Stimulated activated effector memory CD8-positive, alpha-beta T cell treated with anti-CD3 and anti-CD28 coated beads, Interleukin-12 subunit alpha, Interleukin-12 subunit beta, amount 100 ng/mL, for 72 hours (primary cell): ENCODE measurements around the gene SEPTIN10.

Source experiments
- ATAC-seq: fragments of 150-1000 bp; cut with Tn5 transposase; 2 replicates; pipeline ENCODE4 v1.10.0; 2021
- DNase-seq, 2 donors: peaks; one replicate each; pipeline ENCODE4 v3.0.0; 2021 to 2022; ENCODE audit warnings: low spot score in 2 of 2
- H3K27ac Mint-ChIP-seq: one replicate; pipeline ENCODE4 v1.8.0; 2022; ENCODE audit warnings: mild to moderate bottlenecking, mixed read lengths
- H3K36me3 Mint-ChIP-seq: one replicate; pipeline ENCODE4 v1.8.0; 2022; ENCODE audit warnings: mild to moderate bottlenecking, mixed read lengths
- H3K4me1 Mint-ChIP-seq: one replicate; pipeline ENCODE4 v1.8.0; 2022; ENCODE audit warnings: mixed read lengths
- H3K4me3 Mint-ChIP-seq: one replicate; pipeline ENCODE4 v1.8.0; 2022; ENCODE audit warnings: mild to moderate bottlenecking, mixed read lengths
- H3K9me3 Mint-ChIP-seq: one replicate; pipeline ENCODE4 v1.8.0; 2022; ENCODE audit warnings: mixed read lengths

SEPTIN10 gene

GRCh38 chr2:109513230-109513629, 100.5 kb downstream of the SEPTIN10 start:
- no peaks in the 10 kb centered on the region for H3K9me3 Mint-ChIP-seq
- DNase-seq (no peak), ATAC-seq (no peak)
- peaks cover 5% of the 10 kb centered on the region for H3K36me3 Mint-ChIP-seq
- H3K27ac Mint-ChIP-seq, result no peak overlapping the region
- H3K4me3 Mint-ChIP-seq, result no peak overlapping the region
- H3K4me1 Mint-ChIP-seq, result peaks cover 27% of the 10 kb centered on the region

GRCh38 chr2:109512076-109512475, 101.7 kb downstream of the SEPTIN10 start:
- Mint-ChIP-seq H3K9me3 (no peaks in the 10 kb centered on the region), H3K27ac (no peak overlapping the region), H3K4me1 (peaks cover 27% of the 10 kb centered on the region), H3K4me3 (no peak overlapping the region), H3K36me3 (peaks cover 5% of the 10 kb centered on the region)
- ATAC-seq (no peak), DNase-seq (no peak)

DNA sequence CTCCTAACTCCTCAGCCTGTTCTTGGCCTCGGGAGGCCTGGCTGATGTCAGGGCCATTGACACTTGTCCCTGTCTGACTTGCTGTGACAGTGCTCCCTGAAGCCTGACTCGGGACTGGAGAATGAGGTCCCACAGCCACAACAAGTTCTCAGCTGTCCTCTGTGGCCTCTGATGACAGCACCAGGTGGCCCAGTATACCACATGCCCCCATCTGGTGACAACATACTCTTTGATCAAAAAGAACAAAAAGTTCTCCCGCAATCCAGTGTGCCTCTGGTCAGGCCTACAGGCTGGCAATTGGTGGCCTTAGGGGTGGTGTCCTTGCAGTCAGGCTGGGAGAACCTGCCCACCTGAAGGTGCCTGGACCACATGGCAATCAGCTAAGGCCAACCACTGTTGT, 102.6 kb downstream of the SEPTIN10 start:
- H3K4me1 Mint-ChIP-seq, result peaks cover 27% of the 10 kb centered on the region
- peaks cover 5% of the 10 kb centered on the region for H3K36me3 Mint-ChIP-seq
- no peak for ATAC-seq
- no peak overlapping the region for H3K27ac Mint-ChIP-seq
- no peaks in the 10 kb centered on the region for H3K9me3 Mint-ChIP-seq
- DNase-seq, result no peak
- no peak overlapping the region for H3K4me3 Mint-ChIP-seq

- Mint-ChIP-seq H3K4me3 (no peak overlapping the region), H3K36me3 (peaks cover 5% of the 10 kb centered on the region), H3K27ac (no peak overlapping the region), H3K9me3 (no peaks in the 10 kb centered on the region), H3K4me1 (peaks cover 25% of the 10 kb centered on the region)
- ATAC-seq (no peak), DNase-seq (peak; percentile 60 to 88)
Observed at GRCh38 chr2:109510136-109511028, 103.4 kb downstream of the SEPTIN10 start.

GRCh38 chr2:109508556-109508955, 105.2 kb downstream of the SEPTIN10 start:
- no peak overlapping the region for H3K27ac Mint-ChIP-seq
- ATAC-seq (no peak), DNase-seq (no peak)
- no peaks in the 10 kb centered on the region for H3K9me3 Mint-ChIP-seq
- H3K4me1 Mint-ChIP-seq, result peaks cover 7% of the 10 kb centered on the region
- H3K4me3 Mint-ChIP-seq, result no peak overlapping the region
- peaks cover under 1% of the 10 kb centered on the region for H3K36me3 Mint-ChIP-seq

DNA sequence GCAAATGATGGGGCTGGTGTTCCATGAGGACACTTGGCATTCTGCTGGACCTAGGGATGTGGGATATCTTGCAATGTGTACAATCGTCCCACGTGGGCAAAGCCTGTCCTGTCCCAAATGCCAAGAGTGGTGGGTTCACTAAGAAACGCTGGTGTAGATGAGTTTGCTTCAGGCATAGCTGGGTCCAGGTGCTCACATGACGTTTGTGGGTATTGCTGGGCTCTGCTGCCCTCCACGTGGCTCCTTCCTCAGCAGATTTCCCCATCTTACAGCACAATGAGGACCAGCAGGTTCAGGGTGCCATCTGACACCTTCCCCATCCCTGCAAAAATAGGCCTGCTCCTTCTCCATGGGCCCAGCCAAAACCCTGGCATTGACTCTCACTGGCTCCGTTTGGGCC, 105.9 kb downstream of the SEPTIN10 start:
- H3K36me3 Mint-ChIP-seq, result no peaks in the 10 kb centered on the region

DNA sequence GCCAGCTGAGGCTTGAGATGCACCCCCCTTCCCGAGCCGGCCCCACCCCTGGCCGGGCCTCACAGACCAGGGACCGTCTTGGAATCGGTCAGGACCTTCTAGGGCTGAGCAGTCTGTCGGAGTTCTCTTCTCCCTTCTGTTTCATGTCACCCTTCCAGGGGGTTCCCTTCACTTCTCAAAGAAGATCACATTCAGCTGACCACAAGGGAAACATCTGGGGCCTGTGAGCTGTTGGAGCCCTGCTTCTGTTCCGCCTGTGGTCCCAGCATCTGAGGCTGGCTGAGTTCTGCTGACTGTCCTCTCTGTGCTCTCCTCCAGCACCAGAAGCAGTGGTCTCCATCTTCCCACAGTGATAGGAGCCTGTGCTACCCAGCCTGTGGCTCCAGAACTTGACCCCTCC, 106.5 kb downstream of the SEPTIN10 start:
- no peak for DNase-seq

More for the DNA sequence above, 105.9 kb downstream of the SEPTIN10 start:
- DNase-seq (no peak), ATAC-seq (no peak)
- Mint-ChIP-seq H3K4me3 (no peak overlapping the region), H3K9me3 (no peaks in the 10 kb centered on the region), H3K27ac (no peak overlapping the region), H3K4me1 (no peaks in the 10 kb centered on the region)

DNA sequence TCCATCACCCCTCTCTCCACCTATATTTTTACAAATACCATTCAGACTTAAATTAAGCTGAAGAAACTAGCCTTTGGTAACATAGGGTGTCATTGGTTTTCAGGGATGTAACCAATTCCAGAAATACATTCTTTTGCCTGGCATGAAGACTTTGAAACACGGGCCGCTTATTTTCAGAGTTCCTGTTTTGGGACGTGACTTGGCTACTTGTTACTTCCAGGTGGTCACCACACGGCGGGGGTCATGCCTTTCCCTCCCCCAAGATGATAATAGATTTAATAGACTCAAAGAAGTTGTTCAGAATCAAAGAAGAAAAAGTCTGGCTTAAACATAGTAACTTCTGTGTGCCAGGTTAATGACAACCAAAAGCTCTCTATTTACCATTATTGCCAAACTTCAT, 110.6 kb downstream of the SEPTIN10 start:
- no peak for DNase-seq
- Mint-ChIP-seq H3K4me3 (no peak overlapping the region), H3K4me1 (peaks cover 6% of the 10 kb centered on the region), H3K9me3 (no peaks in the 10 kb centered on the region), H3K27ac (no peak overlapping the region), H3K36me3 (no peaks in the 10 kb centered on the region)
- ATAC-seq, result no peak

More for the DNA sequence above, 106.5 kb downstream of the SEPTIN10 start:
- H3K27ac Mint-ChIP-seq, result no peak overlapping the region
- H3K36me3 Mint-ChIP-seq, result no peaks in the 10 kb centered on the region
- no peaks in the 10 kb centered on the region for H3K4me1 Mint-ChIP-seq
- no peak for ATAC-seq
- no peak overlapping the region for H3K4me3 Mint-ChIP-seq
- H3K9me3 Mint-ChIP-seq, result no peaks in the 10 kb centered on the region

- peaks cover 6% of the 10 kb centered on the region for H3K4me1 Mint-ChIP-seq
- no peak overlapping the region for H3K4me3 Mint-ChIP-seq
- no peak for ATAC-seq
- no peak overlapping the region for H3K27ac Mint-ChIP-seq
- no peak for DNase-seq
- no peaks in the 10 kb centered on the region for H3K9me3 Mint-ChIP-seq
- no peaks in the 10 kb centered on the region for H3K36me3 Mint-ChIP-seq
Observed at GRCh38 chr2:109501461-109501860, 112.3 kb downstream of the SEPTIN10 start.

- Mint-ChIP-seq H3K9me3 (no peaks in the 10 kb centered on the region), H3K4me1 (peaks cover 6% of the 10 kb centered on the region), H3K27ac (no peak overlapping the region), H3K4me3 (no peak overlapping the region), H3K36me3 (no peaks in the 10 kb centered on the region)
- ATAC-seq, result no peak
- no peak for DNase-seq
Observed at GRCh38 chr2:109500910-109501309, 112.9 kb downstream of the SEPTIN10 start.

DNA sequence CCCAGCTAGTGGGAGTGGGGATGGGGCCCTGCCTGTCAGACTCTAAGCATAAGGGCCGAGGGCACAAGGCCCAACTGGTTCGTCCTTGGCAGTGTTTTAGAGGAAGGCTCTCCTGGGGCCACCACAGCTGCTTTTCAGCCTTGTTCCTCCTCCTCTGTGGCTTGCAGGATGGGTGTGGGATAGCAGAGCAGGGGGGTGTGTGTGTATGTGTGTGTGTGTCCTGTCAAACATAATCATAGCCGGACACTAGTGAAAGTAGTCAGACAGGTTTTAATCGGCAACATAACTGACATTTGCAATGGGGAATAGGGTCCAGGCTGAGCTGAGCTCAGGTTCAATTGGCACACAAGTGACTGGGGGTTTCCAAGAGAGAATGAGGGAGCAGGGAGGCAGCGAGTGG, 114.2 kb downstream of the SEPTIN10 start:
- DNase-seq (no peak), ATAC-seq (no peak)
- Mint-ChIP-seq H3K27ac (no peak overlapping the region), H3K4me3 (no peak overlapping the region), H3K4me1 (peaks cover 6% of the 10 kb centered on the region), H3K36me3 (no peaks in the 10 kb centered on the region), H3K9me3 (no peaks in the 10 kb centered on the region)

DNA sequence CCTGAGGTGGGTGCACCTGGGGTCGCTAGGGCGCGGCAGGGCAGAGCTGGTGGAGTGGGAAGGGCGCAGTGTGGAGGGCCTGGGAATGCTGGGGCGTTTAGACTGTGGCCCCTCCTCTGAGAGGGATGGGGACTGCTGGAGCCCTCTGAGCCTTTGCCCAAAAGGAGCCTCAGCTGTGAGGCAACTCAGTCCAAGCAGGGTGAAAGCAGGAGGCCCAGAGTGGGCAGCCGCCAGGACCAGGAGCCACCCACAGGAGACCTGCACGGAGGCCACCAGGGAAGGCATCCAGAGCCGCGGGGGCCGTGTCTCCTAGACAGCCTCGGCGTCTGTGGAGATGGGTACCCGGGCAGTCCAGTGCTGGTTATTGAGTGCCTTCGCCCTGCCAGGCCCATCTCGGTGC, 114.9 kb downstream of the SEPTIN10 start:
- DNase-seq, result no peak
- Mint-ChIP-seq H3K9me3 (no peaks in the 10 kb centered on the region), H3K4me3 (no peak overlapping the region), H3K36me3 (no peaks in the 10 kb centered on the region), H3K4me1 (peaks cover 6% of the 10 kb centered on the region), H3K27ac (no peak overlapping the region)
- no peak for ATAC-seq

- Mint-ChIP-seq H3K36me3 (no peaks in the 10 kb centered on the region), H3K4me3 (no peak overlapping the region), H3K9me3 (no peaks in the 10 kb centered on the region), H3K4me1 (peaks cover 6% of the 10 kb centered on the region), H3K27ac (no peak overlapping the region)
- ATAC-seq, result peak; percentile 6
- no peak for DNase-seq
Observed at GRCh38 chr2:109497911-109498870, 115.6 kb downstream of the SEPTIN10 start.

- no peak for ATAC-seq
- H3K36me3 Mint-ChIP-seq, result no peaks in the 10 kb centered on the region
Observed at GRCh38 chr2:109497463-109497862, 116.3 kb downstream of the SEPTIN10 start.

DNA sequence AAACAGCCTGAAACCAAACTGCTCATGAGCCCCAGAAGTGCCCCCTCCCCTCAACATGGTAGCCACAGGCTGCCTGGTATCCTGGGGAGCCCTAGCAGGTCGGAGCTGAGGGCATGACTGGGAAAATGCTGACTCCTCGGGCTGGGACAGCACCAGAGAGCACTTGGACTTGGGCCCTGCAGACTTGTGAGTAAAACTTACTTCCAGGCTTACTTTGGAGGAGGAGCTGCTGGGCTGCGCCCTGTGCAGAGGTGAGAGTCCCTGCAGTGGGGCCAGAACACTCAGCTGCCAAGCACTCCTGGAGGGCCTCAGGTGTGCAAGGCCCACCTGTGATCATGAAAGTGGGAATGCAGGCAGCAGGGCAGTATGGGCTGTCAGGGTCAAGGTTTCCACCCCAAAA, 119.4 kb downstream of the SEPTIN10 start:
- no peak for ATAC-seq
- H3K36me3 Mint-ChIP-seq, result no peaks in the 10 kb centered on the region

More at GRCh38 chr2:109497463-109497862, 116.3 kb downstream of the SEPTIN10 start:
- H3K9me3 Mint-ChIP-seq, result no peaks in the 10 kb centered on the region
- H3K4me1 Mint-ChIP-seq, result peaks cover 6% of the 10 kb centered on the region
- DNase-seq, result no peak
- no peak overlapping the region for H3K27ac Mint-ChIP-seq
- H3K4me3 Mint-ChIP-seq, result no peak overlapping the region

More for the DNA sequence above, 119.4 kb downstream of the SEPTIN10 start:
- H3K4me1 Mint-ChIP-seq, result no peaks in the 10 kb centered on the region
- H3K9me3 Mint-ChIP-seq, result no peaks in the 10 kb centered on the region
- DNase-seq, result no peak
- H3K27ac Mint-ChIP-seq, result no peak overlapping the region
- no peak overlapping the region for H3K4me3 Mint-ChIP-seq
